ENCODE measurements around the gene SPHK2.

SPHK2 gene

DNA sequence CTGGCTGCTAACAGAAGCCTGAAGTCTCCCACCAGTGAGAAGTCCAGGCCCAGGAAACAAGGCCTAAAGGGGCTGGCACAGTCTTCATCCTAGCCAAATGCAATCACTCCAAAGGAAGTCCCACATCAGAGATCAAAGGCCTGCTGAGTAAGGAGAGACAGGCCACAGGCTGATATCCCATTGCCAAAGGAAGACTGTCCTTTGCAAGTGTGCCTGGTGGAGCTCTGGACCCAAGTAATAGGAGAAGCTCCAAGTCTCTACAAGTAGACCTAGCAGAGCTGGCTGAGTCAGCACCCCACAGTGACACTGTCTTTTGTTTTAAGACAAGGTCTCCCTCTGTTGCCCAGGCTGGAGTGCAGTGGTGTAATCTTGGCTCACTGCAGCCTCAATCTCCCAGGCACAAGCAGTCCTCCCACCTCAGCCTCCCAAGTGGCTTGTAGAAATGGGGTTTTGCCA lies 13.4 kb downstream of the SPHK2 start:
- H3K27ac ChIP-seq (ENCODE audit: low read length): peak overlapping the region; percentile 82
- TF ChIP-seq, protein P1, sequence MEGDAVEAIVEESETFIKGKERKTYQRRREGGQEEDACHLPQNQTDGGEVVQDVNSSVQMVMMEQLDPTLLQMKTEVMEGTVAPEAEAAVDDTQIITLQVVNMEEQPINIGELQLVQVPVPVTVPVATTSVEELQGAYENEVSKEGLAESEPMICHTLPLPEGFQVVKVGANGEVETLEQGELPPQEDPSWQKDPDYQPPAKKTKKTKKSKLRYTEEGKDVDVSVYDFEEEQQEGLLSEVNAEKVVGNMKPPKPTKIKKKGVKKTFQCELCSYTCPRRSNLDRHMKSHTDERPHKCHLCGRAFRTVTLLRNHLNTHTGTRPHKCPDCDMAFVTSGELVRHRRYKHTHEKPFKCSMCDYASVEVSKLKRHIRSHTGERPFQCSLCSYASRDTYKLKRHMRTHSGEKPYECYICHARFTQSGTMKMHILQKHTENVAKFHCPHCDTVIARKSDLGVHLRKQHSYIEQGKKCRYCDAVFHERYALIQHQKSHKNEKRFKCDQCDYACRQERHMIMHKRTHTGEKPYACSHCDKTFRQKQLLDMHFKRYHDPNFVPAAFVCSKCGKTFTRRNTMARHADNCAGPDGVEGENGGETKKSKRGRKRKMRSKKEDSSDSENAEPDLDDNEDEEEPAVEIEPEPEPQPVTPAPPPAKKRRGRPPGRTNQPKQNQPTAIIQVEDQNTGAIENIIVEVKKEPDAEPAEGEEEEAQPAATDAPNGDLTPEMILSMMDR (IDR thresholded peaks at IDR 0.05; ENCODE audit: borderline replicate concordance, extremely low read depth, low read length, poor library complexity, severe bottlenecking): no peak
- TF ChIP-seq EZH2 (IDR thresholded peaks at IDR 0.05; ENCODE audit: borderline replicate concordance, low read depth, low read length, severe bottlenecking): no peak
- peak overlapping the region; percentile 14; the same call in 1 of the 2 replicates for H3K9ac ChIP-seq (ENCODE audit: low read depth, low read length)
- H3K4me1 ChIP-seq (ENCODE audit: insufficient read depth, low read length): peaks cover 44% of the 10 kb centered on the region
- H3K4me2 ChIP-seq (ENCODE audit: insufficient read depth, low read length): 0 out of 2 replicates have a peak overlapping the region, but pooled peaks have one; percentile 85
- H3K27me3 ChIP-seq (ENCODE audit: insufficient read depth, low read length, poor library complexity): no peaks in the 10 kb centered on the region
- H2AFZ ChIP-seq (ENCODE audit: low read depth, low read length): no peak overlapping the region
- H3K36me3 ChIP-seq (ENCODE audit: insufficient read depth, low read length): peaks cover 51% of the 10 kb centered on the region
- no peak for ATAC-seq (ENCODE audit: insufficient read depth, low read depth)
- H3K4me3 ChIP-seq (ENCODE audit: low read depth in 1 of 2, low read length in 2 of 2): no peak overlapping the region
- DNase-seq: no peak
- peaks cover 11% of the 10 kb centered on the region for H4K20me1 ChIP-seq (ENCODE audit: insufficient read depth, low read length)
- H3K79me2 ChIP-seq (ENCODE audit: insufficient read depth, low read length): peaks cover 18% of the 10 kb centered on the region
- no peaks in the 10 kb centered on the region for H3K9me3 ChIP-seq (ENCODE audit: insufficient read depth, low read length, severe bottlenecking)

DNA sequence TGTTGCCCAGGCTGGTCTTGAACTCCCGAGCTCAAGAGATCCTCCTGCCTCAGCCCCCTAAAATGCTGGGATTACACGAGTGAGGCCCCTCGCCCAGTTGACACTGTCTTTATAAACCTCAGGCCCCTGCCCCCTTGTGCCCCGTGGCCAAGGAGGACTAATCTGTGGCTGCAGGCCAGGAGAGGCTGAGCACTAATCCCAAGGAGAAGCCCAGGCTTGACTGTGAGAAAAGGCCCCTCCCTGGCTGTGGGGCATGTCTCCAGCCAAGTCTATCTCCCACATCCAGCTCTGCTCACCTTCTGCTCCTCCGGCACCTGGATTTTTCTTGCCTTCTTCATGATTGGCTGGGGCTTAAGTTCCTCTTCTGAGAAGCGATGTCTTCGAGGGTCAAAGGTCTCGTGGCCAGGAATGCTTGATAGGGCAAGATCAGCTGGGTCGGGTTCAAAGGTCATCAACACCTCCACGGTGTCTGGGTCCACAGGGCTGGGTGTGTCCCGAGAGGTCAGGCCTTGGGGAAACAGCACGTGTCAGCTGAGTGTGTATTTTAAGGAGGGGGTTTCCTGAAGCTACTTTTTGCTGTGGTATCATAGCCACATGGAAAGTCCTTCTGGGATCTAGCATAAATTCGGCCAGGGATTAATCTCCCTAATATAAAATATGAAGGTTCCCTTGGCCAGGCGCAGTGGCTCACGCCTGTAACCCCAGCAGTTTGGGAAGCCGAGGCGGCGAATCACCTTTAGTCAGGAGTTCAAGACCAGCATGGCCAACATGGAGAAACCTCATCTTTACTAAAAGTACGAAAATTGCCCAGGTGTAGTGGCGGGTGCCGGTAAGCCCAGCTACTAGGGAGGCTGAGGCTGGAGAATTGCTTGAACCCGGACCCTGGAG lies 14.1 kb downstream of the SPHK2 start:
- peak overlapping the region; percentile 93 for H3K9ac ChIP-seq (ENCODE audit: low read depth, low read length)
- H3K36me3 ChIP-seq (ENCODE audit: insufficient read depth, low read length): peaks cover 44% of the 10 kb centered on the region
- peak; percentile 9 for DNase-seq
- H3K27ac ChIP-seq (ENCODE audit: low read length): peak overlapping the region; percentile 82
- H2AFZ ChIP-seq (ENCODE audit: low read depth, low read length): no peak overlapping the region
- peaks cover 49% of the 10 kb centered on the region for H3K4me1 ChIP-seq (ENCODE audit: insufficient read depth, low read length)
- H4K20me1 ChIP-seq (ENCODE audit: insufficient read depth, low read length): peaks cover 11% of the 10 kb centered on the region
- peak overlapping the region; percentile 85 for H3K4me2 ChIP-seq (ENCODE audit: insufficient read depth, low read length)
- TF ChIP-seq, protein P1 (IDR thresholded peaks at IDR 0.05; ENCODE audit: borderline replicate concordance, extremely low read depth, low read length, poor library complexity, severe bottlenecking): no peak
- TF ChIP-seq EZH2 (IDR thresholded peaks at IDR 0.05; ENCODE audit: borderline replicate concordance, low read depth, low read length, severe bottlenecking): no peak
- H3K27me3 ChIP-seq (ENCODE audit: insufficient read depth, low read length, poor library complexity): no peaks in the 10 kb centered on the region
- H3K79me2 ChIP-seq (ENCODE audit: insufficient read depth, low read length): peaks cover 18% of the 10 kb centered on the region
- ATAC-seq (ENCODE audit: insufficient read depth, low read depth): no peak
- H3K9me3 ChIP-seq (ENCODE audit: insufficient read depth, low read length, severe bottlenecking): no peaks in the 10 kb centered on the region
- peak overlapping the region in 1 of 2 experiments; percentile 87; a peak in 2 of 4 replicates for H3K4me3 ChIP-seq (ENCODE audit: low read depth in 1 of 2, low read length in 2 of 2)

DNA sequence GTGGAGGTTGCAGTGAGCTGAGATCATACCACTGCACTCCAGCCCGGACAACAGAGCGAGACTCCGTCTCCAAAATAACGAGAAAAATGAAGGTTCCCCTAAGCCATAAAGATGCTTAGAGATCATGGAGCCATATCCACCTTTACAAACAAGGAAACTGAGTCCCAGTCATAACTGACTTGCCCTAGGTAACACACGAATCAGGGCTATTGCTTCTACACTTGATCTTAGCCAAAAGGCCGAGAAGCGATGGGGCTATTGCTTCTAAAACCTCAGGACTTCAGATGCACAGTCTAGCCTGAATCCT lies 14.7 kb downstream of the SPHK2 start:
- peak overlapping the region; percentile 82 for H3K27ac ChIP-seq (ENCODE audit: low read length)
- peak overlapping the region; percentile 0 to 87; a peak in 2 of 4 replicates for H3K4me3 ChIP-seq (ENCODE audit: low read depth in 1 of 2, low read length in 2 of 2)
- no peaks in the 10 kb centered on the region for H3K9me3 ChIP-seq (ENCODE audit: insufficient read depth, low read length, severe bottlenecking)
- DNase-seq (no peak), ATAC-seq (ENCODE audit: insufficient read depth, low read depth) (no peak)
- TF ChIP-seq, protein P1 (IDR thresholded peaks at IDR 0.05; ENCODE audit: borderline replicate concordance, extremely low read depth, low read length, poor library complexity, severe bottlenecking): no peak
- no peak for TF ChIP-seq EZH2 (IDR thresholded peaks at IDR 0.05; ENCODE audit: borderline replicate concordance, low read depth, low read length, severe bottlenecking)
- no peaks in the 10 kb centered on the region for H3K27me3 ChIP-seq (ENCODE audit: insufficient read depth, low read length, poor library complexity)
- H3K36me3 ChIP-seq (ENCODE audit: insufficient read depth, low read length): peaks cover 40% of the 10 kb centered on the region
- peaks cover 54% of the 10 kb centered on the region for H3K4me1 ChIP-seq (ENCODE audit: insufficient read depth, low read length)
- H4K20me1 ChIP-seq (ENCODE audit: insufficient read depth, low read length): peaks cover 11% of the 10 kb centered on the region
- peaks cover 18% of the 10 kb centered on the region for H3K79me2 ChIP-seq (ENCODE audit: insufficient read depth, low read length)
- H2AFZ ChIP-seq (ENCODE audit: low read depth, low read length): peak overlapping the region; percentile 59
- H3K9ac ChIP-seq (ENCODE audit: low read depth, low read length): peak overlapping the region; percentile 93
- peak overlapping the region; percentile 85 for H3K4me2 ChIP-seq (ENCODE audit: insufficient read depth, low read length)

Measured in DND-41 (cell line).